Measurements from ENCODE around the gene CHKA. TPM values are rescaled to one million over a fixed set of nuclear protein-coding genes. Genes with fewer than 3 reads are reported as not detected.

CHKA gene
- total RNA-seq, 1 donor from 2014 or later = 20.8 TPM

GRCh38 chr11:68044145-68044813, 76.9 kb downstream of the CHKA start:
- no peak for DNase-seq

- no peak for DNase-seq
Observed at GRCh38 chr11:68043349-68044144, 77.6 kb downstream of the CHKA start.

GRCh38 chr11:68043029-68043348, 78.2 kb downstream of the CHKA start:
- DNase-seq = no peak

- DNase-seq = no peak
Observed at GRCh38 chr11:68042219-68043028, 78.8 kb downstream of the CHKA start.

- DNase-seq = no peak
Observed at GRCh38 chr11:68041617-68042218, 79.5 kb downstream of the CHKA start.

GRCh38 chr11:68040957-68041591, 80.1 kb downstream of the CHKA start:
- no peak for DNase-seq

GRCh38 chr11:68040101-68040956, 80.9 kb downstream of the CHKA start:
- DNase-seq = peak; percentile 51

GRCh38 chr11:68039526-68040086, 81.6 kb downstream of the CHKA start:
- no peak for DNase-seq

GRCh38 chr11:68038718-68039525, 82.3 kb downstream of the CHKA start, which contains the start of gene TCIRG1:
TSS of gene TCIRG1 (plus strand) at chr11:68039025. CDS start at chr11:68041272, 2,247 bp downstream.
- DNase-seq = peak; percentile 33

GRCh38 chr11:68038226-68038717, 82.9 kb downstream of the CHKA start:
- DNase-seq = no peak

- DNase-seq = no peak
Observed at GRCh38 chr11:68037411-68038225, 83.6 kb downstream of the CHKA start.

GRCh38 chr11:68036717-68037239, 84.4 kb downstream of the CHKA start:
- peak; percentile 16 for DNase-seq

GRCh38 chr11:68036141-68036716, 85.0 kb downstream of the CHKA start:
- no peak for DNase-seq

GRCh38 chr11:68035266-68035876, 85.8 kb downstream of the CHKA start:
- DNase-seq = no peak

GRCh38 chr11:68033708-68034045, 87.5 kb downstream of the CHKA start:
- no peak for DNase-seq

- no peak for DNase-seq
Observed at GRCh38 chr11:68032997-68033707, 88.0 kb downstream of the CHKA start.

- DNase-seq = no peak
Observed at GRCh38 chr11:68032003-68032402, 89.2 kb downstream of the CHKA start.
